ENCODE data around the gene CCNYL1.
"Not testable (repeated sequence)": the region's sequence is repeated elsewhere in the genome, so short reads cannot be mapped to it uniquely, and the experiment has no call there.

The CCNYL1 gene

GRCh38 chr2:207710814-207711740 is at the start of gene CCNYL1:
Gene CCNYL1 (plus strand): TSS chr2:207711640. CDS start chr2:207711897, 257 bp downstream.
- DNase-seq (ENCODE audit: low spot score): peak; percentile 100

- peak; percentile 84 for DNase-seq (ENCODE audit: low spot score)
These were observed 49.2 kb upstream of the CCNYL1 start for GRCh38 chr2:207662203-207662602.

- DNase-seq (ENCODE audit: low spot score): no peak
These were observed 47.4 kb upstream of the CCNYL1 start for GRCh38 chr2:207663870-207664545.

GRCh38 chr2:207670887-207671286 is 40.6 kb upstream of the CCNYL1 start:
- no peak for DNase-seq (ENCODE audit: low spot score)

GRCh38 chr2:207673431-207673830 is 38.0 kb upstream of the CCNYL1 start:
- DNase-seq (ENCODE audit: low spot score): no peak

GRCh38 chr2:207674266-207674774 is 37.1 kb upstream of the CCNYL1 start:
- no peak for DNase-seq (ENCODE audit: low spot score)

- DNase-seq (ENCODE audit: low spot score): no peak
These were observed 36.6 kb upstream of the CCNYL1 start for GRCh38 chr2:207674826-207675225.

GRCh38 chr2:207676827-207677354 is 34.5 kb upstream of the CCNYL1 start:
- peak; percentile 79 for DNase-seq (ENCODE audit: low spot score)

GRCh38 chr2:207681431-207681830 is 30.0 kb upstream of the CCNYL1 start:
- DNase-seq (ENCODE audit: low spot score): no peak

GRCh38 chr2:207682557-207682956 is 28.9 kb upstream of the CCNYL1 start:
- DNase-seq (ENCODE audit: low spot score): no peak

GRCh38 chr2:207683438-207683837 is 28.0 kb upstream of the CCNYL1 start:
- DNase-seq (ENCODE audit: low spot score): no peak

- peak; percentile 96 for DNase-seq (ENCODE audit: low spot score)
These were observed 27.4 kb upstream of the CCNYL1 start for GRCh38 chr2:207683879-207684627.

GRCh38 chr2:207686812-207687211 is 24.6 kb upstream of the CCNYL1 start:
- DNase-seq (ENCODE audit: low spot score): no peak

GRCh38 chr2:207688597-207688996 is 22.8 kb upstream of the CCNYL1 start:
- no peak for DNase-seq (ENCODE audit: low spot score)

- not testable (repeated sequence) for DNase-seq (ENCODE audit: low spot score)
These were observed 20.5 kb upstream of the CCNYL1 start for GRCh38 chr2:207690845-207691461.

- DNase-seq (ENCODE audit: low spot score): peak; percentile 43
These were observed 19.0 kb upstream of the CCNYL1 start for GRCh38 chr2:207692206-207693065.

GRCh38 chr2:207693641-207694249 is 17.7 kb upstream of the CCNYL1 start:
- no peak for DNase-seq (ENCODE audit: low spot score)

- no peak for DNase-seq (ENCODE audit: low spot score)
These were observed 16.6 kb upstream of the CCNYL1 start for GRCh38 chr2:207694811-207695281.

GRCh38 chr2:207695293-207695692 is 16.1 kb upstream of the CCNYL1 start:
- no peak for DNase-seq (ENCODE audit: low spot score)

- DNase-seq (ENCODE audit: low spot score): not testable (repeated sequence)
These were observed 14.5 kb upstream of the CCNYL1 start for GRCh38 chr2:207696911-207697310.
